PC-3 (cell line): ENCODE measurements around the gene LACC1.

Source experiments
- CTCF ChIP-seq: fragments of 300-600 bp; sonication (generic); conservative IDR thresholded peaks from 2 replicates; pipeline ENCODE4 v1.5.1; 2017; ENCODE audit warnings: antibody characterized with exemption, low read depth, mild to moderate bottlenecking, low read length
- EZH2 ChIP-seq: fragments of 300-600 bp; sonication (generic); IDR thresholded peaks from one replicate; pipeline ENCODE4 v1.6.1; 2017; ENCODE audit warnings: antibody characterized with exemption, mild to moderate bottlenecking, low read length; ENCODE audit not compliant: unreplicated experiment
- EZH2phosphoT487 ChIP-seq: fragments of 300-600 bp; sonication (generic); IDR thresholded peaks from 2 replicates; pipeline ENCODE4 v1.6.1; 2018; ENCODE audit warnings: mild to moderate bottlenecking, antibody characterized with exemption, low read length, borderline replicate concordance

GRCh38 chr13:43934273-43934672, 54.6 kb downstream of the LACC1 start:
- TF ChIP-seq CTCF, result no peak
- no peak for TF ChIP-seq EZH2
- TF ChIP-seq EZH2phosphoT487, result no peak
